Ascending aorta (tissue), 2 donors: Measurements from ENCODE around the gene SLC22A12. TPM values are rescaled to one million over a fixed set of nuclear protein-coding genes. Genes with fewer than 3 reads are reported as not detected.

ENCODE experiments used
- DNase-seq, 2 donors: peaks; one replicate each; pipeline ENCODE4 v3.0.0-alpha.2; 2019; ENCODE audit warnings: low spot score in 2 of 2
- H3K27ac ChIP-seq, 2 donors: fragments of 200-600 bp; sonication (generic); one replicate each; pipeline ENCODE4 v1.5.1; 2016 to 2017; ENCODE audit warnings: mild to moderate bottlenecking in 1 of 2
- H3K27me3 ChIP-seq: fragments of 200-600 bp; sonication (generic); one replicate; pipeline ENCODE4 v1.5.1; 2017
- H3K36me3 ChIP-seq, 2 donors: fragments of 200-600 bp; sonication (generic); one replicate each; pipeline ENCODE4 v1.5.1; 2016
- H3K4me1 ChIP-seq, 2 donors: fragments of 200-600 bp; sonication (generic); one replicate each; pipeline ENCODE4 v1.5.1; 2016 to 2017; ENCODE audit warnings: mild to moderate bottlenecking in 1 of 2
- H3K4me3 ChIP-seq, 2 donors: fragments of 200-600 bp; sonication (generic); one replicate each; pipeline ENCODE4 v1.5.1; 2016 to 2017; ENCODE audit warnings: mild to moderate bottlenecking in 1 of 2
- H3K9me3 ChIP-seq, 2 donors: fragments of 200-600 bp; sonication (generic); one replicate each; pipeline ENCODE4 v1.5.1; 2016
- CTCF ChIP-seq, 3 experiments: fragments of 200-600 bp in 2 of 3; fragments of 450-650 bp in 1 of 3; sonication (generic) in 2 of 3; IDR thresholded peaks; one replicate each; pipeline ENCODE4 v1.5.1; 2016 to 2019; ENCODE audit warnings: antibody characterized with exemption in 3 of 3, mild to moderate bottlenecking in 1 of 3, moderate library complexity in 1 of 3
- intact Hi-C: fragments of 100-400 bp; cut with DNase I; formaldehyde crosslinking; loops from one replicate; pipeline ENCODE4 v1.15.1; 2023
- total RNA-seq: library from RNA; depleted of rRNA; stranded (reverse); fragments of >200 nt; gene quantifications from one replicate; pipeline ENCODE4 v1.1.0, GENCODE V29; 2016

Gene SLC22A12
- total RNA-seq, 1 donor from 2014 or later, result not detected

DNA sequence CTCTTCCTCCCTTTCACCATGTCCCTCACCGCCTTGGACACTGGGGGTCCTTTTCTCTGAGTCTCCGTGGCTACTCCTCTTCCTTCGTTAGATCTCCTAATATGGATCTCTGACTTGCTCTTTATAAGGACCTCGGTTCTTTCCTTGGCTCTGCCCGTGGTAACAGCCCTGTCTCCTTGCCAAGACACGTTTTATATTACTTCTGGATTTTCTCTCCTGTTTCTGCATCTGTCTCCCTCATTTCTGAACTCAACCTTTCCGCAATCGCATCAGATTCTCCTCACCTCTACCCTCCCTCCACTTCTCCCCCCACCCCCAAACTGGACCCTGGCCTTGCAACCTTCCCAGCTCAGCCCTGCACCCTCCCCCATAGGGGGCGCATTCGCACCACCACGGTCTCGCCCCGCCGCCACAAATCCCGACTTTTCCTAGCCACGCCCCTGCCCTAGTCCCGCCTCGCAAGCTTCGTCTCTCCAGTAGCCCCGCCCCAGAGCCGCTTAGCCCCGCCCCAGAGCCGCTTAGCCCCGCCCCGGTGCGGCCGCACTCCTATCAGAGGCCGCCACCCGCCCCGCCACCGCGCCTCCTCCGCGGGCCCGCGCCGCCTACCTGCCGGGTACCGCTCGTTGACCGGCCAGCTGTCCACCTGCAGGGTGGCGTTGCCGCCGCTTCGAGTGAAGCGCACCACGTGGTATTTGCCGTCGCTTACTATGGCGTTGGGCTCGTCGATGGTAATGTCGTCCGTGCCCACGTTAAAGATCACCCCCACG, 39.0 kb downstream of the SLC22A12 start:
- H3K36me3 ChIP-seq, result peaks cover 46 to 83% of the 10 kb centered on the region in 2 donors
- H3K27me3 ChIP-seq, result no peaks in the 10 kb centered on the region
- no peaks in the 10 kb centered on the region for H3K9me3 ChIP-seq
- H3K27ac ChIP-seq, result no peak overlapping the region
- intact Hi-C loops, result no loop called here
- no peak for TF ChIP-seq CTCF (IDR thresholded peaks at IDR 0.05)
- H3K4me1 ChIP-seq, result no peaks in the 10 kb centered on the region
- no peak for DNase-seq
- H3K4me3 ChIP-seq, result no peak overlapping the region

DNA sequence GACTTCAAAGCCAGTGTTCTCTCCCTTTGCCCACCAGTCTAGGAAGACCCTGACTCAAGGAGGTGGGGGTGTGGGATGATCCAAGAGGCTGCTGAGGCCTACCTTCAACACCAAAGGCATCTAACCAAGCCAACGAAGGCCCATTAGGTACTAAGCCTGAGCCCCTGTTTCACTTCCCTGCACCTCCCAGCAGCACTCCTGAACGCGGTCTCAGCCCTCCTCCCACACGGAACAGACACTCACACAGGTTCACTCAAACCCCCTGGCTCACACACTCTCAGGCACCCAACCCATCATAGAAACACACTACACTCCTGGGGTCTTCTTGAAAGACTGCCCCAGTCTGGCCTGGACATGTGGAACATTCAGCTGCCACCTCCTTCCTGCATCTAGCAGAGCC, 40.7 kb downstream of the SLC22A12 start:
- Histone ChIP-seq H3K36me3 (peaks cover 39 to 77% of the 10 kb centered on the region in 2 donors), H3K27me3 (no peaks in the 10 kb centered on the region), H3K27ac (no peak overlapping the region), H3K4me1 (no peaks in the 10 kb centered on the region), H3K4me3 (no peak overlapping the region), H3K9me3 (no peaks in the 10 kb centered on the region)
- intact Hi-C loops, result no loop called here
- no peak for TF ChIP-seq CTCF (IDR thresholded peaks at IDR 0.05)
- DNase-seq, result no peak

GRCh38 chr11:64632237-64632636, 41.2 kb downstream of the SLC22A12 start:
- H3K27ac ChIP-seq, result no peak overlapping the region
- no peaks in the 10 kb centered on the region for H3K9me3 ChIP-seq
- H3K36me3 ChIP-seq, result peaks cover 39 to 72% of the 10 kb centered on the region in 2 donors
- no peak for TF ChIP-seq CTCF (IDR thresholded peaks at IDR 0.05)
- no peak overlapping the region for H3K4me3 ChIP-seq
- intact Hi-C loops, result no loop called here
- H3K4me1 ChIP-seq, result no peaks in the 10 kb centered on the region
- DNase-seq, result no peak
- no peaks in the 10 kb centered on the region for H3K27me3 ChIP-seq

DNA sequence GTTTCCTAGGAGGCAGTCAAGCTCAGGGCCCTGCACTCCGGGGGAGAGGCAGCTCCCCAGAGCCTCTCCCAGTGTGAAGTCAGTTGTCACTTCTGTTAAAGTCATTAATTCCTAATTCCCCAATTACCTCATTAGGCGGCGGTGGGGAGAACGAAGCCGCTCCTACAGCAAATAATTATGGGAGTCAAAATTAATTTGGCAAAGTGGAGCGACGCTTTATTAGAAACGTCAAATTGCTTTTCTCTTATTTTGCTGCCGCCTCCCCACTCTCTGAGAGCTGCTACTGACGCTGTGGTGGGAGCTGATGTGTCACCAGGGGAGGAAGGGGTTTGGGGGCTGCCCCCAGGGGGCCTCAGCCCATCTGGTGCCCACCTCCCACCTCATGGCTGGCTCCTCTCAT, 41.6 kb downstream of the SLC22A12 start:
- DNase-seq, result no peak
- no peaks in the 10 kb centered on the region for H3K9me3 ChIP-seq
- intact Hi-C loops, result no loop called here
- no peak overlapping the region for H3K27ac ChIP-seq
- H3K4me1 ChIP-seq, result no peaks in the 10 kb centered on the region
- H3K4me3 ChIP-seq, result no peak overlapping the region
- H3K36me3 ChIP-seq, result peaks cover 38 to 70% of the 10 kb centered on the region in 2 donors
- no peak for TF ChIP-seq CTCF (IDR thresholded peaks at IDR 0.05)
- no peaks in the 10 kb centered on the region for H3K27me3 ChIP-seq

GRCh38 chr11:64633555-64634159, 42.6 kb downstream of the SLC22A12 start:
- no peak for DNase-seq
- intact Hi-C loops, result no loop called here
- Histone ChIP-seq H3K27me3 (no peaks in the 10 kb centered on the region), H3K27ac (no peak overlapping the region), H3K4me3 (no peak overlapping the region), H3K4me1 (peaks cover 4% of the 10 kb centered on the region in 2 donors), H3K9me3 (no peaks in the 10 kb centered on the region), H3K36me3 (peaks cover 29 to 61% of the 10 kb centered on the region in 2 donors)
- no peak for TF ChIP-seq CTCF (IDR thresholded peaks at IDR 0.05)
